Non-pigmented ciliary epithelial cell (primary cell): ENCODE data around the gene DDAH1.
"Not testable (repeated sequence)": the region's sequence is repeated elsewhere in the genome, so short reads cannot be mapped to it uniquely, and the experiment has no call there.

Experiments used
- DNase-seq: peaks from one replicate; pipeline ENCODE4 v3.0.0-alpha.2; 2010; ENCODE audit warnings: low read depth

DDAH1 gene

GRCh38 chr1:85465099-85465785 is at the start of gene DDAH1:
TSS of gene DDAH1 (minus strand) at chr1:85465159. CDS start at chr1:85465045, 114 bp downstream.
- no peak for DNase-seq

- not testable (repeated sequence) for DNase-seq
Observed at GRCh38 chr1:85513998-85514397, 49.0 kb upstream of the DDAH1 start.

- DNase-seq = no peak
Observed at GRCh38 chr1:85504417-85504816, 39.5 kb upstream of the DDAH1 start.

DNA sequence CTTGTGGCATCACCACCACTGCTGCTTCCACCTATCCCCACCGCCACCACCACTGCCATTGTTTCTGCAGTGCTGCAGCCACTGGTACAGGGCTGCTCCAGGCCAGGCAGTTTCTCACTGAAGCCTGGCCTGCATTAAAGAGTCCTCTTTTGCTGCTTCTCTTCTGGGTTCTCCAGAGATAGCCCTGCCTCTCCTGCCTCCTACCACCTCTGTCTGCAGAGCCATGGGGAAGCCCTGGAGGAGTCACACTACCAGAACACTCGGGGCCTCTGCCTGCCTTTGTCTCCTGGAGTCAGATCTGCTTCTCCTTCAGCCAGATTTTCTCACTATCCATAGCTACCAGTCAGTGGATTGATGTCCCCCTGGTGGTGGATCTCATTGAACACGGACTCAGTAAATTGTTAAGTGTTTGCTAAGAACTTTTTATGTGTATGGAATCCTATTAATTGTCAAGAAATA is 37.7 kb upstream of the DDAH1 start:
- no peak for DNase-seq

- DNase-seq = no peak
Observed at GRCh38 chr1:85502171-85502570, 37.2 kb upstream of the DDAH1 start.

DNA sequence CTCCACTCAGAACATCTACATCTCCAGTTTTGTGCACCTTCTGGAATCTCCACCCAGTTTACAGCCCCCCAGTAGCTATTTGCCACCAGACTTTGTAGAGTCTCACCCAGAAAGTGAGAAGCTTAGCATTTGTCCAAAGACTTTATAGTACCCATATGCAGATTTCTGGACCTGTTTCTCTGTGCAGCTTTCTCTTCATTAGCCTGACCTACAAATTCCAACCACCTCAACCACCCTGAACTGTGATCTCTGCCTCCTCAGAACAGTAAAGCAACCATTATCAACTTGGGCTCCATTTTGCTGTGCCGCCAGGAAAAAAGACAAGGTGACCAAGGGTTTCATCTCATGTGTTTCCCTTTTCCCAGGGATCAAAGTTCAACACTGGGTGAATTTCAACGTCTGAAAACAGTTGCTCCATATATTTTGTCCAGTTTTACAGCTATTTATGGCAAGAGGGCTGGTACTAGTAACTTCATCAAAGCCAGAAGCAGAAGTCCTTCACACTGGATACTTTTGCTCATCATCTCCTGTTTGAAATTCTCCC is 36.5 kb upstream of the DDAH1 start:
- DNase-seq = no peak

DNA sequence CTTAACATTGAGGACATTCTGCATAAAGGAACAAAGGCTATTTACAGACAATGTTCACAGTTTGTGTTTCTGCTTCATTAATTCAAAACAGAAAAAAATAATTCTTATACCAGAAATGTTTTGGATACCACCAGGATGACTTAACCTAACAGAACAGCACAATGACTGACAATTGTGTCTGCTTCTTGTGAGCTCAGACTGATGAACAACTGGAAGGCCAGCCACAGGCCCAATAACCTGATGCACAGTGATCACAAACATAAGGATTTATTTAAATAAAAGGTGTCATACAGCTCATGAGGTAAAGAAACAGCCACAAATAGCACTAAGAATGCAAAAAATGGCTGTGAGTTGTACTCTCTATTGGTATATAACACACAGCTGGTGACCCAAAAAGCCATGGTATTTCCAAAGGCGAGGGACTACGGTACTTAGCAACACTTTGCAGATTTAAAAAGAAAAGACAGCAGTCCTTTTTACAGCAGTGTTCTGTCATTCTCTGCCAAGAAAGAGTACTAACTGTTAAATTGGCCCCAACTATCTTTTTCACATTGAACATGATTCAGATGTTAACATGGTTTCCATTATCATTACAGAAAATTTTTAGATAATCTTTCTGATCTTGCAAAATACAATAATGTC is 32.1 kb upstream of the DDAH1 start:
- DNase-seq = no peak

DNA sequence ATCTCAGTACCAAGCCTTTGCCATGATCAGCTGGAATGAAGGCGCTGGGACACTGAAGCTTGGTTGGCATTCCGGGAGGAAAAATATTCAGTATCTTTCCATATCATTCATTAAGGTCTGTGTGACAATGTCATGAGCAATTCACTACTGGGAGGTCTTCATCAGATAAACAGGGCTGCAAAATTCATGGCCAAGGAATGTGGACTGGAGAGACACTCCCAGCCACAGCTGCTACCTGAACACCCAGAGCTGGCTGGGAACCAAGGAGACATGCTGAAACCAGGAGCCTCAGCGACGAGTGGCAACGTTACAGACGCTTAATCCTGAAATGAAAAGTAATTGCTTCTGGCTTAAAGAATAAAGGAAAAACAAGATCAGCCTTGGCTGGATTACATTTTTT is 30.6 kb upstream of the DDAH1 start:
- DNase-seq = no peak

DNA sequence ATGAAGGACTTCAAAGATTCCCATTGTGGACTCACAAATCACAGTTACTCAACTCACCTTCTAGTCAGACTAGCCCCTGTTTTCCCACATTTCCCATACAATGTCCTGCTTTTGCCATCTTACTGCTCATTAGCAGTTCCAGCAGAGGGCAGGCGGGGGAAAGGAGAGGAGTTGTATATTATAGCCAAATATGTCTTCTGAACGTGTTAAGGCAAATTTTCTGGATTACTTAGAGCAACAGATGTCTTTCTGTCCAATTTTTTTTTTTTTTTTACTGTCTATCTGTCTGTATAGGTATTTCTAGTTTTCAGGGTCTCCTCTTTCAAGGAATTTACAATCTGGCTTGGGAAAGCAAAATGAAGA is 29.9 kb upstream of the DDAH1 start:
- no peak for DNase-seq

DNA sequence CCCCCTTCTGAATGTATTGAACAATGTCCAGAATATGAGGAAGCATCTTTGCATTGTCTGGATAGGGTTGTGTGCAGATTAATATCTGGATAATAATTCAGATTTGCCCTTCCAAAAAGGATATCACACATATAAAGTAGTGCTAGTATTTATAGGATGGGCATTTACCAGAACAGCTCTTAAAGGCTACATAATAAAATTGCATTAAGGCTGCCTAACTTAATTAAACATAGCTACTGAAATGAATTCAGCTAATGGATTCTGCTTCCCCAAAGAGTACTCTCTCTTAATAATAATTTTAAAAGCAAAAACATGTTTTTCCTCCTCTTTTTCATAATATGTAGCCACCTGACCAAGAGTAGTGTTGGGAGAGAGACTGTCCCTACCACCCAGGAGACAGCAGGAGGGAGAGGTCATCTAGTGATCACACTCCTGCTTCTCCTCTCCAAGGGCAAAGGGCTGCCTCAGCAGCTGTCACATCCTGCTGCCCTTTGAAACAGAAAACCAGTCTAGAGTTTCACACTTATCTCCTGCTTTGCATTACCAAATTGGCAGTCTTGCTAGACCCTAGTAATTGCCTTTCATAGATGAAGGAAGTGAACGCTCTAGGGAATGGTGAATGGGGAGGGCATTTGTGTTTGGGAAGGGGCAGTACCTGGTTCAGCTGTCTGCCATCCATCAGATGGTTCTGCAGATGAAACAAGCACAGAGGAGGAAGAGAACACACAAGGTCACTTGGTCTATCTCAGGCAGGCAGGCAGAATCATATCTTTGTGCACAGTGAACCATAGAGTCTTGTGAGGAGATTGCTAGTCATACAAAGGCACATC is 29.3 kb upstream of the DDAH1 start:
- no peak for DNase-seq

- no peak for DNase-seq
Observed at GRCh38 chr1:85490270-85490985, 25.5 kb upstream of the DDAH1 start.

DNA sequence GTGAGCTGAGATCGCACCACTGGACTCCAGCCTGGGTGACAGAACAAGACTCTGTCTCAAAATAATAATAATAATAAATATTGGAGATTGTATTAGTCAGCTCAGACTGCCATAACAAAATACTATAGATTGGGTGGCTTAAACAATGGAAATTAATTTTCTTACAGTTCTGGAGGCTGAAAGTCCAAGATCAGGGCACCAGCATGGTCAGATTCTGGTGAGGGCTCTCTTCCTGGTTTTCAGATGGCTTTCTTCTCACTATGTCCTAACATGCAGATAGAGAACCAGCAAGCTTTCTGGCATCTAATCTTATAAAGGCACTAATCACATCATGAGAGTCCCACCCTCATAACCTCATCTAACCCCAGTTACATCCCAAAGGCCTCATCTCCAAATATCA is 23.2 kb upstream of the DDAH1 start:
- DNase-seq = no peak

- DNase-seq = no peak
Observed at GRCh38 chr1:85485516-85485915, 20.6 kb upstream of the DDAH1 start.

DNA sequence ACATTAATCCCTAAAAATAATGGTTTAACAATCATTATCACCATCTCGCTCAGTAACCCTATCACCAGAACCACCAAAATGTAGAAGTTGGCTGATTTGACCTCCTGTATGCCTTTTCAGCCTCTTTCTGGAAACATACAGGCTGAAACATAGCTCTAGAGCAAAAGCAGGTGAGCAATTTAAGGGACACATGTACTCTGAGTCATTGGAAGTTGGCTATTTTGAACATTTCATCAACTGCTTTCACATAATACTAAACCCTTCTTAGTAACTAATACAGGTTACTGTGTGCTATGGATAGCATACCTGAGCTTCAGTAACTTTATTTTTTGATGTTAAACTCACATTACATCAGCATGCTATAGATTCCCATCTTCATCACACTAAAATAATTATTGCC is 19.8 kb upstream of the DDAH1 start:
- DNase-seq = no peak

DNA sequence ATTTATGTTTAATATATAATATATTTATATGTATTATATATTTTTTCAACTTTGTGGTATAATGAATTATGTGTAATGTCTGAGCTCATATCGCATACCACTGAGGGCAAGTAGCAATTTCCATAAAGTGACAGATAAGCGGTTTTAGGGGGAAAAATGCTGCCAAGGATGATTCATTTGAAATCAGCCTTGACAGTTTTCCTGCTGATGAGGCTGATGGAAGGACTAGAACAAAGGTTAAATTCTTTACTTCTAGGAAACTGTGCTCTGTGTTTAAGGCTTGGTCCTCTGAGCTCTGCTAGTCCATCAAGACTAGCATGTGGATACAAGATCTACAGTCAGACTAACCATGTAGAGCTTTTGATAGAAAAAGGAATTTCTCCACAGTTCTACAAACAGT is 19.3 kb upstream of the DDAH1 start:
- no peak for DNase-seq

DNA sequence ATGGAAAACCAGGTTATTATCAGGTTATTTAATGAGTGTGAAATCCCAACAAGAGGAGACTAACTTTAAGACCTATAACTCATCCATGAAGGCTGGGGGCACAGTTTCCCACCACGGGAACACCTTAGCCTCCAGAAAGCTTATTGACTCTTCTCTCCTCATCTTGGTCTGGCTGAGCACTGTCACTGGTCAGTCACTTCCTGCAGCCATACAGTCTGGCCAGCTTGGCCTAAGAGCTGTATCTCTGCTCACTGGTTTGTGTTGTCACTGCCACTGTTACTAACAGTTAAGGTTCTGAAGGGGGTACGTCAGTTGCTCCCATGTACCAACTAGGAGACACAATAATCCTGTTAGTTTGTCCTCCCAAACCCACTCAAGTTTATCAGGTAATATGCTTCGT is 16.7 kb upstream of the DDAH1 start:
- no peak for DNase-seq

DNA sequence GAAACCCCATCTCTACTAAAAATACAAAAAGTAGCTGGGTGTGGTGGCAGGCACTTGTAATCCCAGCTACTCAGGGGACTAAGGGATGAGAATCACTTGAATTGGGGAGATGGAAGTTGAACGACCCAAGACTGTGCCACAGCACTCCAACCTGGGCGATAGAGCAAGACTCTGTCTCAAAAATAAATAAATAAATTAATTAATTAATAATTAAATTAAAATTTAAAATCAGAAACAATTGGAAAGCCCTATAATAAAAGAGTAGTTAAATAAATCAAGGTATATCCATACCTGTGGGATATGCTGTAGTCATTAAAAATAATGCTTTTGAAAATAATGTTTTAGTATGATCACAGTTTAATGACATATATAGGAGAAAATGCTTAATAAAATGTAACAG is 15.6 kb upstream of the DDAH1 start:
- DNase-seq = no peak

DNA sequence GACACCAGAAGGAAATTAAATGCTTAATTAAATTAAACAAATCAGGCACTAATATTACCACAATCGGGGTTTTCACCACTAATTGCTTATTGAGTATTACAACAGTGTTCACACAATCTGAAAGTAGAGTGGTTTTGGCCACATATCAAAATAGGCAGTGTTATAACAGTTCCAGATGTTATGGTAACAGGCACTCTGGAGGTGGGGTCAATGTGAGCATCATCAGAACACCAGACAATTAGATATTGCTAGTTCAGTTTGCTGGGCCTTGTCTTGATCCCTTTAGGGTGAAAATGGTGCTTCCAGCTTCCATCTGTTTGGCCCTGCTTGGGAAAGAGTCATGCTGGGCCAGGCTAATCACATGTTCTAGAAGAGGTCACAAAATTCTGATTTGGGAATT is 14.5 kb upstream of the DDAH1 start:
- no peak for DNase-seq

DNA sequence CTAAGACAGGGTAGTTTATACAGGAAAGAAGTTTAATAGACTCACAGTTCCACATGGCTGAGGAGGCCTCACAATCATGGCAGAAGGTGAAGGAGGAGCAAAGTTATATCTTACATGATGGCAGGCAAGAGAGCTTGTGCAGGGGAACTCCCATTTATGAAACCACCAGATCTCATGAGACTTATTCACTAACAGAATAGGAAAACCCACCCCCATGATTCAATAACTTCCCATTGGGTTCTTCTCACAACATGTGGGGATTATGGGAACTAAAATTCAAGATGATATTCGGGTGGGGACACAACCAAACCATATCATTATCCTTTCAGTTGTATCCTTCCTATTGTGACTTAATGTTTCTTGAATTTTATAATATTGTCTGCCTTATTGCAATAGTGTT is 13.4 kb upstream of the DDAH1 start:
- DNase-seq = no peak

DNA sequence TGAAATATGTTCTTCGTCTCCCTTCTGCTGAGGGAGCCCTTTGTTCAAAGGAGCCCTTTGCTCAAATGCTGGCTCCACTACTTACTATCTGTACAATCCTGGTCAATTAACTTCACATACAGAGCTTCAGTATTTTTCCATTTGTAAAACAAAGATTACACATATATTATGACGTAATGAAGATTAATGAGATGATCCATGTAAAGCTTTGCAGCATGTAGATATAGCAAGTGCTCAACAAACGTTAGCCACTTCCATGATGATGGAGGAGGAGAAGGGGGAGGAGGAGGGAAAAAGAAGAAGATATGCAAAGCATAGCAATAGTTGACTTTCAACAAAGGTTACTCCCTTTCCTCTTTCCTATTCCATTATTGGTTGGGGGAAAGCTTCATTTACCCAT is 10.1 kb upstream of the DDAH1 start:
- DNase-seq = no peak

GRCh38 chr1:85473390-85473789 is 8.4 kb upstream of the DDAH1 start:
- DNase-seq = no peak

- no peak for DNase-seq
Observed at GRCh38 chr1:85471558-85471957, 6.6 kb upstream of the DDAH1 start.
